ENCODE data around the gene TBC1D1.

TBC1D1 gene

GRCh38 chr4:38131371-38132091 lies 240.6 kb downstream of the TBC1D1 start:
- no peak for DNase-seq (ENCODE audit: low read depth)

DNA sequence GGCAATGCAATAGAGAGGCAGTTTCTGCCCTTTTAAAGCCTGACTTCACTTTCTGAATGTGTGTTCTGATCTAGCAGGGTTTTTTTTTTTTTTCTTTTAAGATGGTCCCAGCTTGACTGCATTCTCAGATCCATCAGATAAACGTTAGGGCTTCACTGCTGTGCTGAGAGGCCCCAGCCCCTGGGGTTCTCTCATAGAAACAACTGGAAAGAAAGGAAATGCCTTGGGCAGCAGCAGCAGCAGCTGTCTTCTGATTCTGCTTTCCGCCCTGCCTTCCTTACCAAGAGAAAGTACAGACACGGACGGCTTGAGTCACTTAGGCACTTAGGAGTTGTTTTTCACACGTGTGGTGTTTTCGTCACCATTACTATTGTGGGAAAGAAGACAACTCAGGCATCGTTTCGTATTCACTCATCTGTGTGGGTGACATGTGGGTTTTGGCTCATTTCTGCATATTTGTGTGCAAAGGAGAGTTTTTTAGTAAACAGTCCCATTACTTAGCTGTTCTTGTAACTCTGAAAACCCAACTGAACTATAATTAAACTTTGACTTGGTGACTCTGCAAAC lies 241.3 kb downstream of the TBC1D1 start:
- DNase-seq (ENCODE audit: low read depth): peak; percentile 97

DNA sequence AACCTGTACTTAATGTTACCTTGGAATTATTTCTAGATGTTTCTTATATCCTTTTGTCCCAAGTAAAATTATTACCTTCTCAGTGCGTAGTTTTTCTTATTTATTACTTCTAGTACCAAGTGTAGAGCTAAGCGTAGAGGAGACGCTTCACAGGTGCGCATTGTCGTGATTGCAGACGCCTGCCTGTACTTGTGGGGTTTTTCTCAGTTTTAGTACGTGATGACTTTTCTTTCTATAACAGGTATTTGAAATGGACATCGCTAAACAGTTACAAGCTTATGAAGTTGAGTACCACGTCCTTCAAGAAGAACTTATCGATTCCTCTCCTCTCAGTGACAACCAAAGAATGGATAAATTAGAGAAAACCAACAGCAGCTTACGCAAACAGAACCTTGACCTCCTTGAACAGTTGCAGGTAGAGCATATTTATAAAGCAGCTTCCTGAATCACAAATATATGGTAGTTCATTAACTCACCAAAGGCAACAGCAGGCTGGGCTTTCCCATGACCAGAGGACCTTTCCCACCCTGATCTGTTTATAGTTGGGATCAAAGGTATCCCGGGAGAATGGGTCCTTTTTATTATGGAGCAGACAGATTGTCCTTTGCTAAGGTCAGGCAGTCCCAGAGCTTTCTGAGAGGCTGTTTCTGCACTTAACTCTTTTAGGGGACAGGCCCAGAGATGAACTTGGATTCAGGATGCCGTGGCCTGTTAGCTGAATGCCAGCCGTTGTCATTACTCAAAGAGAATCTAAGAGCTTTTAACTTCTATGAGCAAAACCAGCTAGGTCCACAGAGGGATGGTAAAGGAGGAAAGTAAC lies 242.2 kb downstream of the TBC1D1 start:
- DNase-seq (ENCODE audit: low read depth): no peak

GRCh38 chr4:38133711-38134480 lies 243.0 kb downstream of the TBC1D1 start:
- DNase-seq (ENCODE audit: low read depth): no peak

- no peak for DNase-seq (ENCODE audit: low read depth)
Observed at GRCh38 chr4:38135201-38135600, 244.3 kb downstream of the TBC1D1 start.

- DNase-seq (ENCODE audit: low read depth): no peak
Observed at GRCh38 chr4:38136604-38137003, 245.7 kb downstream of the TBC1D1 start.

- DNase-seq (ENCODE audit: low read depth): no peak
Observed at GRCh38 chr4:38137080-38137479, 246.2 kb downstream of the TBC1D1 start.

DNA sequence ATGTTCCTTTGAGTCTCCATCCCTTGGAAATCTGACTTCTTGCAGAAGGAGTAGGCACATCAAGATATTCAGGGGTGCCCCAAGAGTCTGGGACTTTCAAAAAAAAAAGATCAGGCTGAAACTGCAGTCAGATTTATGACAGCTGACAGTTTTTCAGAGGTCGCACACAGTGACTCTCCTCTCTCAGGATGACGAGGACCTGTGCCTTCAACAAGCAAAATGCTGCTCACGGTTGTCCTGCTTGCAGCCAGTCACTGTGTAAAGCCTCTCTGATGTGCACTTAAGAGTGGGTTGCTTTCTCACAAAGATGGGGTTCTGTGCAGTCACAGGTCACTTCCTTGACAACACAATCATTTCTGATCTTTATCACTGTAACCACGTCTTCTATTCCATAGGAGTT lies 247.5 kb downstream of the TBC1D1 start:
- no peak for DNase-seq (ENCODE audit: low read depth)

GRCh38 chr4:38139187-38139586 lies 248.3 kb downstream of the TBC1D1 start:
- no peak for DNase-seq (ENCODE audit: low read depth)

GRCh38 chr4:38140643-38141203 lies 249.8 kb downstream of the TBC1D1 start:
- DNase-seq (ENCODE audit: low read depth): no peak

GRCh38 chr4:38141808-38142500 lies 251.1 kb downstream of the TBC1D1 start:
- DNase-seq (ENCODE audit: low read depth): no peak

- no peak for DNase-seq (ENCODE audit: low read depth)
Observed at GRCh38 chr4:38144031-38144430, 253.1 kb downstream of the TBC1D1 start.

GRCh38 chr4:38145033-38145678 lies 254.3 kb downstream of the TBC1D1 start:
- no peak for DNase-seq (ENCODE audit: low read depth)

DNA sequence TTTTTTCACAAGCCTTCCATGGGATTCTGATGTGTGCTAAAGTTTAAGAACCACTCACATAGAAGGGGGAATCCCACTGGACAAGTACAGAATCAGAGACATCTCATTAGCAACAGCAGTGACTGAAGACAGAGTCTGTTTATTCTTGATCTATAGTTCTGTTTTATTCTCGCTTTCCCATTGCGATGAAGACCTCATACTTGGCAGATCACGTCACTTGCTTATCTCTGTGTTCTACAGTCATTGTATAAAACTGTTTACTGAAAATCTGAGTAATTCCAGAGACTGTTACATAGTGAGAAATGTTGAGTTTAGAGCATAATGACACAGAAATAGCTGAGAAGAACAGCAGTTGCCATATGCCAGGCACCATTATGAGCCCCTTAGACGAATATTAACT lies 254.9 kb downstream of the TBC1D1 start:
- no peak for DNase-seq (ENCODE audit: low read depth)

GRCh38 chr4:38146383-38146782 lies 255.5 kb downstream of the TBC1D1 start:
- no peak for DNase-seq (ENCODE audit: low read depth)

DNA sequence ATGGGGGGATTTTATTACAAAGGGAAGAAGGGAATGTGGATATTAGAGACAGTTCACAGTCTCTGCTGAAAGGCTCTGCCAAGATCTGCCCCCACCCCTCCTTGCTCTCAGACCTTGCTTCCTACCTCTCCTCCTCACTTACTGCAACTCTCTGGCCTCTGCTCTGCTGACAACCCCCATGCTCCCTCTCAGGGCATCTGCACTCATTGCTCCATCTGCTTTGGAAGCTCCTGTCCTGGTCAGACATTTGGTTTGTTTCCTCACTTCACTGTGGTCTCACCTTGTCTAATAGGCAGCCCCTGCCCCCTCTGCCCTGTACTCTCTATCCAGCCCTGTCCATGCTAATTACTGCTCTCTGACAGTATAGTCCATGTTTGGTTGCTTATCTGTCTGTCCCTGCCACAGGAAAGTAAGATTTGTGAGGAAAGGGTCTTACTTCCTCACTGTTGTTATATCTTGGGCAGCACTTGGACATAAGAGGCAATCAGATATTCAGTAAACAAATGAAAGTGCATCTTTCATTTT lies 258.6 kb downstream of the TBC1D1 start:
- DNase-seq (ENCODE audit: low read depth): no peak

- DNase-seq (ENCODE audit: low read depth): peak; percentile 54
Observed at GRCh38 chr4:38149997-38150671, 259.2 kb downstream of the TBC1D1 start.

GRCh38 chr4:38150766-38151165 lies 259.9 kb downstream of the TBC1D1 start:
- peak; percentile 69 for DNase-seq (ENCODE audit: low read depth)

- no peak for DNase-seq (ENCODE audit: low read depth)
Observed at GRCh38 chr4:38151873-38152272, 261.0 kb downstream of the TBC1D1 start.

- no peak for DNase-seq (ENCODE audit: low read depth)
Observed at GRCh38 chr4:38152305-38152704, 261.4 kb downstream of the TBC1D1 start.

Data from stromal cell of bone marrow (primary cell).